Right atrium auricular region (tissue), 2 donors: Measurements from ENCODE around the gene STOML3. TPM values are rescaled to one million over a fixed set of nuclear protein-coding genes. Genes with fewer than 3 reads are reported as not detected.
A peak's percentile ranks its signal among the peaks of the same experiment; 100 is the strongest.

Experiments used
- DNase-seq: peaks from one replicate; pipeline ENCODE4 v3.0.0-alpha.2; 2019; ENCODE audit warnings: low spot score
- H3K27ac ChIP-seq, 2 donors: fragments of 200-600 bp; sonication (generic); 1 replicate in 1 of 2; 2 replicates in 1 of 2; pipeline ENCODE4 v1.5.1; 2016 to 2019
- H3K27me3 ChIP-seq, 2 donors: fragments of 200-600 bp; sonication (generic); one replicate each; pipeline versions ENCODE4 v1.5.1 to v1.6.0; 2017 to 2019
- H3K36me3 ChIP-seq: fragments of 200-600 bp; sonication (generic); one replicate; pipeline ENCODE4 v1.5.1; 2016
- H3K4me1 ChIP-seq, 2 donors: fragments of 200-600 bp; sonication (generic); one replicate each; pipeline versions ENCODE4 v1.5.1 to v1.6.0; 2017 to 2019
- H3K4me3 ChIP-seq, 2 donors: fragments of 200-600 bp; sonication (generic); 1 replicate in 1 of 2; 2 replicates in 1 of 2; pipeline ENCODE4 v1.5.1; 2017 to 2019; ENCODE audit warnings: mild to moderate bottlenecking in 1 of 2, moderate library complexity in 1 of 2
- H3K9me3 ChIP-seq, 2 donors: fragments of 200-600 bp; sonication (generic); one replicate each; pipeline ENCODE4 v1.5.1; 2019
- CTCF ChIP-seq, 2 donors: fragments of 200-600 bp; sonication (generic); IDR thresholded peaks; one replicate each; pipeline ENCODE4 v1.5.1; 2019; ENCODE audit warnings: antibody characterized with exemption in 2 of 2
- total RNA-seq, 2 donors: library from RNA; depleted of rRNA; stranded (reverse); fragments of >200 nt; gene quantifications; one replicate each; pipeline ENCODE4 v1.1.0, GENCODE V29; 2016

Gene STOML3
- total RNA-seq, 2 donors from 2014 or later = not detected

- no peak overlapping the region for H3K4me3 ChIP-seq
- no peak for DNase-seq
- peaks cover 0 to 17% of the 10 kb centered on the region in 2 donors for H3K9me3 ChIP-seq
- no peak for TF ChIP-seq CTCF (IDR thresholded peaks at IDR 0.05)
- no peaks in the 10 kb centered on the region for H3K27me3 ChIP-seq
- no peak overlapping the region for H3K27ac ChIP-seq
- no peaks in the 10 kb centered on the region for H3K36me3 ChIP-seq
- H3K4me1 ChIP-seq = no peaks in the 10 kb centered on the region
These were observed 9.9 kb downstream of the STOML3 start for GRCh38 chr13:38980750-38981078.

GRCh38 chr13:38979891-38980749 is 10.5 kb downstream of the STOML3 start:
- no peak overlapping the region for H3K27ac ChIP-seq
- no peak overlapping the region for H3K4me3 ChIP-seq
- no peaks in the 10 kb centered on the region for H3K27me3 ChIP-seq
- H3K4me1 ChIP-seq = no peaks in the 10 kb centered on the region
- no peak for TF ChIP-seq CTCF (IDR thresholded peaks at IDR 0.05)
- DNase-seq = no peak
- H3K36me3 ChIP-seq = no peaks in the 10 kb centered on the region
- peaks cover 0 to 17% of the 10 kb centered on the region in 2 donors for H3K9me3 ChIP-seq

GRCh38 chr13:38970380-38971051 is 20.1 kb downstream of the STOML3 start:
- Histone ChIP-seq H3K27me3 (no peaks in the 10 kb centered on the region), H3K4me3 (no peak overlapping the region), H3K4me1 (no peaks in the 10 kb centered on the region), H3K27ac (no peak overlapping the region), H3K9me3 (no peaks in the 10 kb centered on the region), H3K36me3 (no peaks in the 10 kb centered on the region)
- DNase-seq = no peak
- peak in 1 of 2 donors; percentile 10 for TF ChIP-seq CTCF (IDR thresholded peaks at IDR 0.05)

- Histone ChIP-seq H3K27me3 (no peaks in the 10 kb centered on the region), H3K4me1 (no peaks in the 10 kb centered on the region), H3K4me3 (no peak overlapping the region), H3K36me3 (no peaks in the 10 kb centered on the region), H3K27ac (no peak overlapping the region), H3K9me3 (no peaks in the 10 kb centered on the region)
- no peak for DNase-seq
- TF ChIP-seq CTCF (IDR thresholded peaks at IDR 0.05) = no peak
These were observed 21.4 kb downstream of the STOML3 start for GRCh38 chr13:38969187-38969586.

GRCh38 chr13:38967446-38967845 is 23.2 kb downstream of the STOML3 start:
- H3K27ac ChIP-seq = no peak overlapping the region
- no peak for TF ChIP-seq CTCF (IDR thresholded peaks at IDR 0.05)

More at GRCh38 chr13:38967446-38967845, 23.2 kb downstream of the STOML3 start:
- Histone ChIP-seq H3K9me3 (no peaks in the 10 kb centered on the region), H3K36me3 (no peaks in the 10 kb centered on the region), H3K27me3 (no peaks in the 10 kb centered on the region), H3K4me1 (no peaks in the 10 kb centered on the region), H3K4me3 (no peak overlapping the region)
- DNase-seq = no peak
